H1 (cell line): ENCODE data around the gene RIC8A. TPM values are rescaled to one million over a fixed set of nuclear protein-coding genes. Genes with fewer than 3 reads are reported as not detected.

ENCODE experiments used
- CHD2 ChIP-seq: IDR thresholded peaks from 2 replicates; pipeline ENCODE4 v1.6.1; 2012; ENCODE audit warnings: low read length, improper control_type of control experiment
- EP300 ChIP-seq, 2 experiments: IDR thresholded peaks; 1 replicate in 1 of 2; 2 replicates in 1 of 2; pipeline ENCODE4 v1.6.1; 2011 to 2012; ENCODE audit warnings: low read depth in 2 of 2, low read length in 2 of 2, mild to moderate bottlenecking in 2 of 2, borderline replicate concordance in 1 of 2, inconsistent platforms in 1 of 2, moderate library complexity in 1 of 2
- NANOG ChIP-seq: IDR thresholded peaks from 2 replicates; pipeline ENCODE4 v1.6.1; 2011; ENCODE audit warnings: low read length, low read depth, mild to moderate bottlenecking, inconsistent platforms; ENCODE audit not compliant: insufficient read depth, poor library complexity, severe bottlenecking
- POU5F1 ChIP-seq: IDR thresholded peaks from 2 replicates; pipeline ENCODE4 v1.6.1; 2011; ENCODE audit warnings: low read depth, mild to moderate bottlenecking, low read length, moderate library complexity
- YY1 ChIP-seq: IDR thresholded peaks from 2 replicates; pipeline ENCODE4 v1.6.1; 2011; ENCODE audit warnings: low read depth, mild to moderate bottlenecking, low read length
- polyA plus RNA-seq, 7 experiments: library from polyadenylated mRNA; depleted of rRNA in 3 of 7; stranded (reverse) in 5 of 7; unstranded in 2 of 7; fragments of >200 nt in 5 of 7; fragments of 200-250 nt in 2 of 7; gene quantifications; 1 replicate in 5 of 7; 2 replicates in 1 of 7; 4 replicates in 1 of 7; pipeline versions ENCODE4 v1.2.1 to v1.2.3, GENCODE V29; 2011 to 2013; ENCODE audit warnings: missing spikeins in 2 of 7, mixed read lengths in 2 of 7
- total RNA-seq: library from RNA; stranded (reverse); fragmentation: NEBNext Ultra II Directional; extraction: Animal tissue kit (Norgen Biotek cat#: 25700); gene quantifications from 2 replicates; pipeline ENCODE4 v1.2.1, GENCODE V29; 2021

RIC8A gene
- total and polyA plus RNA-seq, 2 of the 8 experiments (the other 6 are each of a cell fraction or from before 2014, with no cell fraction given): 67.0 to 105 TPM

- TF ChIP-seq EP300 (IDR thresholded peaks at IDR 0.05; ENCODE audit: borderline replicate concordance in 1 of 2, low read depth in 2 of 2, low read length in 2 of 2) (no peak), NANOG (no peak), YY1 (0 out of 2 replicates have a peak, but pooled peaks have one; percentile 73), POU5F1 (no peak), CHD2 (no peak)
These were observed 28.7 kb downstream of the RIC8A start, which contains the start of gene SIRT3 (continued) for GRCh38 chr11:235997-236773.
